Panc1 (cell line): ENCODE measurements around the gene SORBS1. TPM values are rescaled to one million over a fixed set of nuclear protein-coding genes. Genes with fewer than 3 reads are reported as not detected.

Experiments
- ATAC-seq: fragments of 200-7000 bp; cut with Tn5 transposase; 2 replicates; pipeline ENCODE4 v1.9.1; 2020; ENCODE audit warnings: mild to moderate bottlenecking, moderate library complexity
- BruUV-seq: library from RNA; stranded (reverse); fragments of 400-500 nt; replicated peaks from 2 replicates; lab custom pipeline; 2021; lab: Mats Ljungman, UMichigan
- CTCF ChIA-PET: fragments of 300-600 bp; sonication (Branson Sonifier 250); formaldehyde crosslinking; loops from one replicate; lab custom pipeline; 2022; ENCODE audit warnings: antibody characterized with exemption; lab: Charles Lee
- POLR2A ChIA-PET: fragments of 300-600 bp; sonication (Branson Sonifier 250); formaldehyde crosslinking; loops from one replicate; lab custom pipeline; 2022; ENCODE audit warnings: antibody characterized with exemption; lab: Charles Lee
- DNase-seq: peaks from one replicate; pipeline ENCODE4 v3.0.0-alpha.2; 2010; ENCODE audit warnings: low read depth, low spot score
- H3K27ac ChIP-seq: 2 replicates; pipeline ENCODE4 v1.5.1; 2011; ENCODE audit warnings: mild to moderate bottlenecking, low read length, inconsistent platforms
- H3K27me3 ChIP-seq: fragments of 200-500 bp; sonication (Bioruptor generic); 2 replicates; pipeline ENCODE4 v1.6.0; 2014; ENCODE audit warnings: low read length, inconsistent platforms; ENCODE audit not compliant: control insufficient read depth, insufficient read depth
- H3K36me3 ChIP-seq: fragments of 200-500 bp; sonication (Bioruptor generic); 2 replicates; pipeline ENCODE4 v1.5.1; 2014; ENCODE audit warnings: inconsistent platforms, mild to moderate bottlenecking, low read length, moderate library complexity; ENCODE audit not compliant: control insufficient read depth, insufficient read depth
- H3K4me1 ChIP-seq: 2 replicates; pipeline ENCODE4 v1.5.1; 2011; ENCODE audit warnings: inconsistent platforms, mild to moderate bottlenecking, low read length, moderate library complexity; ENCODE audit not compliant: control insufficient read depth, insufficient read depth
- H3K4me3 ChIP-seq, 2 experiments: 2 replicates each; pipeline ENCODE4 v1.5.1; 2011 to 2012; ENCODE audit warnings: low read depth in 2 of 2, low read length in 2 of 2, mild to moderate bottlenecking in 2 of 2, inconsistent platforms in 1 of 2, moderate library complexity in 1 of 2
- H3K9me3 ChIP-seq: fragments of 200-500 bp; sonication (Bioruptor generic); 2 replicates; pipeline ENCODE4 v1.5.1; 2014; ENCODE audit warnings: low read depth, mild to moderate bottlenecking, inconsistent platforms, low read length, moderate library complexity; ENCODE audit not compliant: control insufficient read depth, insufficient read depth
- CTCF ChIP-seq: fragments of 450-650 bp; IDR thresholded peaks from 2 replicates; pipeline ENCODE4 v1.5.1; 2017; ENCODE audit warnings: mild to moderate bottlenecking
- POLR2AphosphoS5 ChIP-seq: IDR thresholded peaks from 2 replicates; pipeline ENCODE4 v1.6.1; 2012; ENCODE audit warnings: mild to moderate bottlenecking, low read depth, low read length, moderate library complexity
- REST ChIP-seq, 2 experiments: IDR thresholded peaks; 2 replicates each; pipeline ENCODE4 v1.6.1; 2011 to 2012; ENCODE audit warnings: low read depth in 2 of 2, control low read depth in 1 of 2, low read length in 1 of 2, mild to moderate bottlenecking in 1 of 2, moderate library complexity in 1 of 2; ENCODE audit not compliant: insufficient read depth in 1 of 2
- SIN3A ChIP-seq: IDR thresholded peaks from 2 replicates; pipeline ENCODE4 v1.6.1; 2012; ENCODE audit warnings: low read depth, mild to moderate bottlenecking, low read length, moderate library complexity, borderline replicate concordance; ENCODE audit not compliant: insufficient read depth
- TCF7L2 ChIP-seq: IDR thresholded peaks from 2 replicates; pipeline ENCODE4 v1.6.1; 2011; ENCODE audit warnings: mild to moderate bottlenecking, low read depth, low read length, inconsistent platforms
- in situ Hi-C: cut with HindIII; loops from 2 replicates; pipeline ENCODE4 v1.10.0; 2016; ENCODE audit warnings: low sequenced_read_pairs, low pct_unique_long_range_greater_than_20kb
- intact Hi-C: fragments of 100-400 bp; cut with micrococcal nuclease; formaldehyde crosslinking; loops from one replicate; pipeline ENCODE4 v1.10.0; 2022; ENCODE audit not compliant: unreplicated experiment
- total RNA-seq: library from RNA; stranded (reverse); gene quantifications from one replicate; pipeline ENCODE4 v1.2.1, GENCODE V29; 2021; ENCODE audit not compliant: unreplicated experiment

The SORBS1 gene
- total RNA-seq, 1 experiment from 2014 or later = 29.4 TPM

- Histone ChIP-seq H3K36me3 (no peaks in the 10 kb centered on the region), H3K4me1 (peaks cover 1% of the 10 kb centered on the region; the same call in 1 of the 2 replicates), H3K4me3 (no peak overlapping the region), H3K27me3 (no peaks in the 10 kb centered on the region), H3K27ac (no peak overlapping the region), H3K9me3 (no peaks in the 10 kb centered on the region)
- ChIA-PET CTCF (no interaction called here), POLR2A (no interaction called here)
- DNase-seq (no peak), ATAC-seq (no peak)
- intact Hi-C loops (no loop called here), in situ Hi-C loops (no loop called here)
- no TSS peak for BruUV-seq
- TF ChIP-seq REST (IDR thresholded peaks at IDR 0.05; ENCODE audit: insufficient read depth in 1 of 2, low read depth in 2 of 2, low read length in 1 of 2) (no peak), CTCF (no peak), POLR2AphosphoS5 (no peak), SIN3A (no peak), TCF7L2 (no peak)
Measured at GRCh38 chr10:95329296-95329695, 231.9 kb downstream of the SORBS1 start.

- TF ChIP-seq CTCF = no peak
- no peak for TF ChIP-seq POLR2AphosphoS5
- no peak for TF ChIP-seq TCF7L2
- TF ChIP-seq SIN3A = no peak
- no peak for TF ChIP-seq REST (IDR thresholded peaks at IDR 0.05; ENCODE audit: insufficient read depth in 1 of 2, low read depth in 2 of 2, low read length in 1 of 2)
- Histone ChIP-seq H3K27me3 (no peaks in the 10 kb centered on the region), H3K27ac (no peak overlapping the region), H3K36me3 (no peaks in the 10 kb centered on the region), H3K4me1 (no peaks in the 10 kb centered on the region), H3K9me3 (no peaks in the 10 kb centered on the region), H3K4me3 (no peak overlapping the region)
- DNase-seq (no peak), ATAC-seq (no peak)
- in situ Hi-C loops = no loop called here
- ChIA-PET POLR2A (interaction anchor here (0.5 kb wide), 1 partner anchor 186 kb away, joined by 5 read pairs; no protein-coding TSS in a partner anchor), CTCF (no interaction called here)
- intact Hi-C loops = no loop called here
- BruUV-seq = no TSS peak
Measured at GRCh38 chr10:95328013-95328412, 233.2 kb downstream of the SORBS1 start.
